HG03520 (cell line): ENCODE measurements around the gene FITM1.

ENCODE experiments used
- ATAC-seq: cut with Tn5 transposase; IDR thresholded peaks from one replicate; pipeline ENCODE4 v1.9.1; 2021; ENCODE audit warnings: mild to moderate bottlenecking, moderate library complexity; ENCODE audit not compliant: unreplicated experiment

Gene FITM1

GRCh38 chr14:24181371-24182077, 51.1 kb downstream of the FITM1 start:
- no peak for ATAC-seq
